Kidney glomerular epithelial cell (primary cell): Measurements from ENCODE around the gene RUVBL2.
A peak's percentile ranks its signal among the peaks of the same experiment; 100 is the strongest.

Experiments used
- DNase-seq: peaks from one replicate; lab custom pipeline; 2025; lab: John Stamatoyannopoulos, UW

Gene RUVBL2

GRCh38 chr19:48989701-48990291 is 3.9 kb upstream of the RUVBL2 start:
- DNase-seq: no peak

- no peak for DNase-seq
Observed at GRCh38 chr19:48990400-48990799, 3.3 kb upstream of the RUVBL2 start.

- DNase-seq: no peak
Observed at GRCh38 chr19:48991011-48991609, 2.6 kb upstream of the RUVBL2 start.

- peak; percentile 53 for DNase-seq
Observed at GRCh38 chr19:48991873-48992580, 1.7 kb upstream of the RUVBL2 start.

- no peak for DNase-seq
Observed at GRCh38 chr19:48992581-48993174, 1.0 kb upstream of the RUVBL2 start.

- no peak for DNase-seq
Observed at GRCh38 chr19:48994035-48994386, 324 bp downstream of the RUVBL2 start.

- DNase-seq: peak; percentile 33
Observed at GRCh38 chr19:48997972-48998371, 4.3 kb downstream of the RUVBL2 start.

- DNase-seq: peak; percentile 47
Observed at GRCh38 chr19:48999481-49000325, 6.0 kb downstream of the RUVBL2 start.

GRCh38 chr19:49004133-49004532 is 10.4 kb downstream of the RUVBL2 start:
- DNase-seq: no peak

- DNase-seq: no peak
Observed at GRCh38 chr19:49004964-49005614, 11.4 kb downstream of the RUVBL2 start.

GRCh38 chr19:49006905-49007304 is 13.2 kb downstream of the RUVBL2 start:
- no peak for DNase-seq

GRCh38 chr19:49009828-49010227 is 16.1 kb downstream of the RUVBL2 start:
- no peak for DNase-seq

- DNase-seq: no peak
Observed at GRCh38 chr19:49010453-49010852, 16.8 kb downstream of the RUVBL2 start.

- DNase-seq: no peak
Observed at GRCh38 chr19:49011194-49011593, 17.5 kb downstream of the RUVBL2 start.

- DNase-seq: no peak
Observed at GRCh38 chr19:49014123-49014869, 20.6 kb downstream of the RUVBL2 start.

GRCh38 chr19:49014870-49015255 is 21.2 kb downstream of the RUVBL2 start:
- no peak for DNase-seq

GRCh38 chr19:49016067-49016839 is 22.6 kb downstream of the RUVBL2 start:
- DNase-seq: no peak

- no peak for DNase-seq
Observed at GRCh38 chr19:49017041-49017665, 23.5 kb downstream of the RUVBL2 start, which contains the start of gene LHB. Gene LHB, minus strand, starts transcription at chr19:49017091. Its CDS starts 10 bp downstream, at chr19:49017081.

- peak; percentile 21 for DNase-seq
Observed at GRCh38 chr19:49017666-49018351, 24.1 kb downstream of the RUVBL2 start.
